COLO668 (cell line): Measurements from ENCODE around the gene SPATA18.

ENCODE experiments used
- DNase-seq: peaks from one replicate; lab custom pipeline; 2025; ENCODE audit not compliant: unreplicated experiment; lab: John Stamatoyannopoulos, UW

SPATA18 gene

GRCh38 chr4:52051213-52051614 is at the start of gene SPATA18:
TSS of gene SPATA18 (plus strand) at chr4:52051304. CDS start at chr4:52051705, 401 bp downstream.
- peak; percentile 51 for DNase-seq

DNA sequence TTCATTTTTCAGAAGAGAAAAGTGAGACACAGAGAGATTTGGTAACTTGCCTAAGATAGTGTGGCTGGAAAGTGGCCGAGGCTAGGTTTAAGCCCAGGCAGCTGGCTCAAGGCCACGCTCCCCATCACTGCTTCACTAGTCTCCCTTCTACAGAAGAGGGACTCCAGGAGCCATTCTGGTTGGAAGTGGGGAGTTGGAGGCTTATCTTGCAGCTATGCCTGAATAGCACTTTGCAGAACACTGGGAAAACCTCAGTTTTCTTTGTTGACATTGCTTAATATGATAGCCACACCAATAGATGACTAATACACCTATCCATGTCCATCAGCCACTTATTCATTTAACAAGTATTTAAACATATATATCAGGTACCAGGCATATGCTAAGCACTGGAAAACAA is 49.5 kb upstream of the SPATA18 start:
- no peak for DNase-seq

- no peak for DNase-seq
These were observed 46.7 kb upstream of the SPATA18 start for GRCh38 chr4:52004414-52004813.

DNA sequence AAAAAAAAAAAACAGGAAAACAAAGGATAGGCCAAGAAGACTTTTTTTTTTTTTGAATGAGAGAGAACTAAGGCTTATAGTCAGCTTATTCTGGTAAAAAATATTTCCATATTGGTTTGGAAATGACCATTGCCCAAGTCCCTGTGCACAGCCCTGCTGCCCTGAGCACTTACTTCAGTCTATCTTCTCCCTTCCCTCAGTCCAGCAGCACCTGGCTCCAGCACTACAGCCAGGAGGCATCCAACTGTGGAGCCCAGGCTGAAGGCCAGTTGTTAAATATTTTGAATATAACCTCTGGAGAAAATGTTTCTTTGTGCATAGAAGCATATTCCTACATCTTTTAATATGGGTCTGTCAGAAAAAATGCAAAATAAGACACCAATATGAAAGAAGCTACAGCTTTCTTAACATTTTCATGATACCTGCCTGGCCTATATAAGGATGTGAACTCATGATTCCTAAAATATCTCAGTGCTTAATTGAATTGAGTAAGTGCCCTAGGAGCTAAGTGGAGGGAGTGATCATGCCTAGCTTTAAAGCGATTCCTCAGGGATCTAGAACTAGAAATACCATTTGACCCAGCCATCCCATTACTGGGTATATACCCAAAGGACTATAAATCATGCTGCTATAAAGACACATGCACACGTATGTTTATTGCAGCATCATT is 45.4 kb upstream of the SPATA18 start:
- no peak for DNase-seq

DNA sequence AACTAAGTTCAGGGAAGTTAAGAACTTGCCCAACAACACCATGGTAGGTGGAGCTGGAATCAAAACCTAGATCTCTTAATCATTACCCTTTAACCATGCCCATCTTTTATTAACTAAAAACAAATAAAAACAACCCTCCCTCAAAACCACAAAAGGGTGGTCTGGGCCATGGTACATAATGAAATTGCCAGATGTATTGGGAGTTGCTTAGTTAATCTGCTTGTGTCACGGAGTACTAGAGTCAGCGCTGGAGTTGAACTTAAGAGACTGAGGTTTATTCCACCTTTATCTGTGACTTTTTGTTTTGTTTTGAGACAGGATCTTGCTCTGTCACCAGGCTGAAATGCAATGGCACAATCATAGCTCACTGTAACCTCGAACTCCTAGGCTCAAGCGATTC is 44.2 kb upstream of the SPATA18 start:
- DNase-seq: no peak

GRCh38 chr4:52010986-52011385 is 40.1 kb upstream of the SPATA18 start:
- DNase-seq: no peak

GRCh38 chr4:52012651-52013050 is 38.5 kb upstream of the SPATA18 start:
- DNase-seq: no peak

DNA sequence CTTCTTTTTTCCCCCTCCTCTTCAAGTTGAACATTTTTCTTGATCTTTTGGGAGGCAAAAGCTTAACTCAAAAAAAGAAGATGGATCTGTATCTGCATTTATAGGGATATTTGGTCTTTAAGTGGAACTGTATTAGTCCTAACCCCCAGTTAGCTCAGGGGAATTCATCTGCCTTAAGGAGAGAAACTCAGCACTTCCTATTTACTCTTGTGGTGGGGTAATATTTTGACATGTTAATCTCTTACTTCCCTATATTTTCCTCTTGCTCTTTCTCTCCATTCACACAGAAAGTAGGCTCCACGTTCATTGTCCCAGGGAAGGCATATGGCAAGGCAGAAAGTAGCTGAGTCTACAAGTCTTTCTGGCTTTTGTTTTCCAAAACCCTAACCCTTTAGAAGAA is 36.2 kb upstream of the SPATA18 start:
- no peak for DNase-seq

DNA sequence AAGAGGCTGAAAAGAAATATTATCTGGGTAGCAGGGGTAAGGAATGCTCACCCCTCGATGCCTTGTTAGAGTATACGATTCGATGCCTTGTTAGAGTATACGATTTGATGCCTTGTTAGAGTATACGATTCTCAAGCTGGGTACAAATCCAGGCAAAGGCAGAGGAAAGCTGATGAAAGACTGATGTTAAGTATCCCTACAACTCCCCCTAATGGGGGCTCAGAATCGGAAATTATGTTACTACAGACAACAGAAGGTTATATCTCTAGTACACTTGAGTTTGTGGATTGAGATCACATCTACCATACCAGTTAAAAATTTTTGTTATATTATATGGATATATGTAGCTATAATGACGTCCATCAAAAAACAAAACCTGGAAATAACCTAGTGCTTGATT is 35.7 kb upstream of the SPATA18 start:
- DNase-seq: no peak

- DNase-seq: no peak
These were observed 34.1 kb upstream of the SPATA18 start for GRCh38 chr4:52016981-52017380.

GRCh38 chr4:52017814-52018213 is 33.3 kb upstream of the SPATA18 start:
- no peak for DNase-seq

GRCh38 chr4:52019936-52020657 is 31.0 kb upstream of the SPATA18 start, which contains the start of gene LRRC66:
TSS of gene LRRC66 (minus strand) at chr4:52020363. CDS start at chr4:52017613, 2,750 bp downstream.
- DNase-seq: no peak

DNA sequence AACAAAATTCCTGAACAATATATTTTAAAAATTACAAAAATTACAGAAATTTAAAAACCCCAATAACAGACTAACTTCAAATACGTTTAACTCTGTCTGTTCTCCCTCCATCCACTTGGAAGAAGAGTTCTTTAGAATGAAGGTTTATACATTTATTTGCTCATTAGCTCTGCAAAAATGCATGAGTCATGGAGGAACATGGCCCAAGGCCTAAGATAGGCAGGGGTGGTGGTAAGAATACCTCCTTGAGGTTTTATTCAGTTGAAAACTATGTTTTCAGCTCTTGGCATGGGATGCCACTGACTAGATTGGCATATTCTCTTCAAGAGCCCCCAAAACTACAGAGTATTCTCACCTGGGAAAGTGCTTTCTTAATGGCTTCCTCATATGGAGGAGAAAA is 22.1 kb upstream of the SPATA18 start:
- no peak for DNase-seq

DNA sequence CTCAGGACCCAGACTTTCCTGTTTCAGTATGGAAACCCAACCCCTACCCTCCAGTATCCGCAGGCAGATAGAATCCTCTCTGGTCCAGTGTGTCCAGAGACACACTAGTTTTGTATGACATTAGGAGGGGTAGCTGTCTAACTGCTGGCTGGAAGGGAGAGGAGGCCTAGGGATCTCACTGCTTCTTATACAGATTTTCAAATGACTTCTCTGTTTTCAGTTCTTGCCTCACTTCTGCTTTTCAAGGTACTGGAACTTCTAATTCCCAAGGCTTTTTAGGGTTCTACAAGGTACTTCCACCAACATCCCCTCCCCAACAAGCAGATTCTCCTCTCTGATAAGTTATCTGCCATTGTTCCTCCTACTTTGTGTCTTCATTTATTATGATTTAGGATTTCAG is 19.1 kb upstream of the SPATA18 start:
- no peak for DNase-seq

- DNase-seq: no peak
These were observed 15.9 kb upstream of the SPATA18 start for GRCh38 chr4:52035190-52035589.

GRCh38 chr4:52036886-52037530 is 14.1 kb upstream of the SPATA18 start:
- DNase-seq: no peak

DNA sequence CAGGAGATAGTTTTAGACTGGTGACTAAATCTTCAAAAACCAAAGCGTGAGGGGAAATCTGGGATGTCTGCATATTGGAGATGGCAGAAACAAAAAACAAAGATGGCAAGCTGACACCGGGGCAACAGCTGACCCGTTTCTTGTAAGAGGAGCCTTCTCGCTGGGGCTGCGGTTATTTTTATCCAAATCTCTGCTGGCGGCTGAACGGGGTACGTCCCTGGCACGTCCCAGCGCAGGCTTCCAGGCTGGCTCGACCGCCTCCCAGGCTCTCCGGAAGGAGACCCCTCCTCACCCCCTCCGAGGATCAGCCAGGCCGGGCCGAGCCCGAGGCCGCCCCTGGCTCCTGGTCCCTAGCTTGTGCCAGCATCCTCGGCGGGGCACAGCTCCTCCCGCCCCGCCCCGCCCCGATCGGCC is 13.4 kb upstream of the SPATA18 start:
- no peak for DNase-seq

GRCh38 chr4:52038103-52038912 is 12.8 kb upstream of the SPATA18 start, which contains the start of gene SGCB:
TSS of gene SGCB (minus strand) at chr4:52038299. CDS start at chr4:52038259, 40 bp downstream.
- peak; percentile 75 for DNase-seq

- DNase-seq: no peak
These were observed 6.1 kb upstream of the SPATA18 start for GRCh38 chr4:52045028-52045427.

DNA sequence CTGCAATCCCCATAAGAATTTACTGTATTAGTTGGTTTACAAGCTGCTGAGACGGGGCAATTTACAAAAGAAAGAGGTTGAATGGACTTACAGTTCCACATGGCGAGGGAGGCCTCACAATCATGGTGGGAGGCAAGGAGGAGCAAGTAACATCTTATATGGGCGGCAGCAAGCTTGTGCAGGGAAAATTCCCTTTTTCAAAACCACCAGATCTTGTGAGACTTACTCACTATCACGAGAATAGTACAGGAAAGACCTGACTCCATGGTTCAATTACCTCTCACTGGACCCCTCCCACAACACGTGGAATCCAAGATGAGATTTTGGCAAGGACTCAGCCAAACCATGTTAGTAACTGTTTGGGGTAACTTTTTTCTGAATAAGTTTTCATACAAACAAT is 1.8 kb upstream of the SPATA18 start:
- no peak for DNase-seq
